Measurements from ENCODE around the gene PTGER2.

Gene PTGER2

GRCh38 chr14:52307376-52307775 is 6.7 kb upstream of the PTGER2 start:
- no peak for DNase-seq (ENCODE audit: low spot score)

- DNase-seq (ENCODE audit: low spot score) = no peak
These were observed 6.2 kb upstream of the PTGER2 start for GRCh38 chr14:52307905-52308304.

- no peak for DNase-seq (ENCODE audit: low spot score)
These were observed 3.6 kb upstream of the PTGER2 start for GRCh38 chr14:52310541-52310940.

- no peak for DNase-seq (ENCODE audit: low spot score)
These were observed 1.2 kb upstream of the PTGER2 start for GRCh38 chr14:52312931-52313355.

- no peak for DNase-seq (ENCODE audit: low spot score)
These were observed 650 bp upstream of the PTGER2 start for GRCh38 chr14:52313462-52313861.

- no peak for DNase-seq (ENCODE audit: low spot score)
These were observed 663 bp downstream of the PTGER2 start for GRCh38 chr14:52314595-52315354.

GRCh38 chr14:52315355-52315718 is 1.2 kb downstream of the PTGER2 start:
- no peak for DNase-seq (ENCODE audit: low spot score)

- DNase-seq (ENCODE audit: low spot score) = no peak
These were observed 4.0 kb downstream of the PTGER2 start for GRCh38 chr14:52318062-52318461.

- no peak for DNase-seq (ENCODE audit: low spot score)
These were observed 4.9 kb downstream of the PTGER2 start for GRCh38 chr14:52318826-52319645.

GRCh38 chr14:52319919-52320318 is 5.8 kb downstream of the PTGER2 start:
- DNase-seq (ENCODE audit: low spot score) = no peak

GRCh38 chr14:52325126-52325525 is 11.0 kb downstream of the PTGER2 start:
- DNase-seq (ENCODE audit: low spot score) = no peak

GRCh38 chr14:52325630-52326029 is 11.5 kb downstream of the PTGER2 start:
- no peak for DNase-seq (ENCODE audit: low spot score)

GRCh38 chr14:52327374-52328226 is 13.5 kb downstream of the PTGER2 start:
- no peak for DNase-seq (ENCODE audit: low spot score)

GRCh38 chr14:52328276-52328675 is 14.2 kb downstream of the PTGER2 start:
- DNase-seq (ENCODE audit: low spot score) = no peak

- DNase-seq (ENCODE audit: low spot score) = no peak
These were observed 15.7 kb downstream of the PTGER2 start for GRCh38 chr14:52329678-52330369.

GRCh38 chr14:52332269-52332668 is 18.2 kb downstream of the PTGER2 start:
- no peak for DNase-seq (ENCODE audit: low spot score)

- DNase-seq (ENCODE audit: low spot score) = no peak
These were observed 19.0 kb downstream of the PTGER2 start for GRCh38 chr14:52333108-52333507.

- DNase-seq (ENCODE audit: low spot score) = no peak
These were observed 19.9 kb downstream of the PTGER2 start for GRCh38 chr14:52333823-52334657.

- DNase-seq (ENCODE audit: low spot score) = no peak
These were observed 22.1 kb downstream of the PTGER2 start for GRCh38 chr14:52336241-52336640.

- no peak for DNase-seq (ENCODE audit: low spot score)
These were observed 24.1 kb downstream of the PTGER2 start for GRCh38 chr14:52338051-52338681.

Measured in hematopoietic multipotent progenitor cell treated with erythropoietin and hydrocortisone succinate and interleukin-3 and kit ligand, for 17 days (in vitro differentiated cells).